GM12878 (cell line): ENCODE results near the gene RSL24D1. TPM values are rescaled to one million over a fixed set of nuclear protein-coding genes. Genes with fewer than 3 reads are reported as not detected.

ENCODE experiments used
- ATAC-seq: fragments of 200-7000 bp; cut with Tn5 transposase; 3 replicates; pipeline ENCODE4 v1.9.1; 2020; ENCODE audit warnings: mild to moderate bottlenecking, moderate library complexity
- BruUV-seq: library from RNA; stranded (reverse); fragments of 400-500 nt; replicated peaks from 2 replicates; lab custom pipeline; 2021; lab: Mats Ljungman, UMichigan
- CTCF ChIA-PET: fragments of 300-600 bp; sonication (Branson Sonifier 250); formaldehyde crosslinking; extraction: SDS; loops from one replicate; lab custom pipeline; 2021; ENCODE audit warnings: inconsistent platforms; lab: Yijun Ruan, JAX
- POLR2A ChIA-PET: fragments of 350-600 bp; formaldehyde crosslinking; extraction: SDS; loops from one replicate; lab custom pipeline; 2021; ENCODE audit warnings: inconsistent platforms; lab: Charles Lee
- RAD21 ChIA-PET: fragments of 300-600 bp; sonication (Branson Sonifier 250); formaldehyde crosslinking; loops from one replicate; lab custom pipeline; 2023; ENCODE audit warnings: antibody characterized with exemption; ENCODE audit not compliant: unreplicated experiment; lab: Charles Lee
- SMC1A ChIA-PET: fragments of 300-600 bp; sonication (Branson Sonifier 250); formaldehyde crosslinking; loops from one replicate; lab custom pipeline; 2023; ENCODE audit not compliant: unreplicated experiment, uncharacterized antibody; lab: Charles Lee
- DNase-seq: peaks from one replicate; pipeline ENCODE4 v3.0.0-alpha.2; 2011; ENCODE audit warnings: low read depth, low spot score
- FAIRE-seq: peaks from 3 replicates; lab custom pipeline; 2011; peaks lifted over from hg19 to GRCh38; lab: Jason Lieb, UNC
- H2AFZ ChIP-seq: 2 replicates; pipeline ENCODE4 v1.6.0; 2011; ENCODE audit warnings: low read depth, low read length, control low read depth; ENCODE audit not compliant: control insufficient read depth
- H3K27ac ChIP-seq: 2 replicates; pipeline ENCODE4 v1.5.1; 2011; ENCODE audit warnings: control low read depth; ENCODE audit not compliant: control insufficient read depth, insufficient read depth
- H3K27me3 ChIP-seq, 2 experiments: replicated peaks in 1 of 2; 2 replicates each; pipeline versions ENCODE4 v1.6.0 to v1.6.1; 2011; ENCODE audit warnings: low read length in 1 of 2; ENCODE audit not compliant: control insufficient read depth in 2 of 2, insufficient read depth in 2 of 2
- H3K36me3 ChIP-seq, 2 experiments: 2 replicates each; pipeline ENCODE4 v1.5.1; 2011; ENCODE audit warnings: low read length in 1 of 2; ENCODE audit not compliant: control insufficient read depth in 2 of 2, insufficient read depth in 2 of 2
- H3K4me1 ChIP-seq: 2 replicates; pipeline ENCODE4 v1.6.1; 2011; ENCODE audit warnings: mild to moderate bottlenecking, low read length, moderate library complexity, mixed read lengths; ENCODE audit not compliant: control insufficient read depth, insufficient read depth
- H3K4me2 ChIP-seq: 2 replicates; pipeline ENCODE4 v1.6.0; 2011; ENCODE audit warnings: control low read depth; ENCODE audit not compliant: control insufficient read depth, insufficient read depth
- H3K4me3 ChIP-seq: fragments of 200-600 bp; sonication (generic); 2 replicates; pipeline ENCODE4 v1.5.1; 2016
- H3K79me2 ChIP-seq: 2 replicates; pipeline ENCODE4 v1.6.0; 2011; ENCODE audit warnings: low read length; ENCODE audit not compliant: control insufficient read depth, insufficient read depth
- H3K9ac ChIP-seq: 2 replicates; pipeline ENCODE4 v1.8.0; 2011; ENCODE audit warnings: low read length, control low read depth, mixed read lengths; ENCODE audit not compliant: control insufficient read depth, insufficient read depth
- H3K9me3 ChIP-seq: replicated peaks from 3 replicates; pipeline ENCODE4 v1.5.1; 2011; ENCODE audit warnings: mild to moderate bottlenecking, low read length; ENCODE audit not compliant: control insufficient read depth, insufficient read depth
- H4K20me1 ChIP-seq: 2 replicates; pipeline ENCODE4 v1.6.0; 2011; ENCODE audit not compliant: control insufficient read depth, insufficient read depth
- BRCA1 ChIP-seq: IDR thresholded peaks from 2 replicates; pipeline ENCODE4 v1.6.1; 2011; ENCODE audit warnings: low read depth, low read length, improper control_type of control experiment
- EP300 ChIP-seq, 2 experiments: fragments of 150-350 bp in 1 of 2; IDR thresholded peaks; 2 replicates each; pipeline ENCODE4 v1.6.1; 2011 to 2012; ENCODE audit warnings: low read depth in 2 of 2, low read length in 2 of 2, borderline replicate concordance in 1 of 2, improper control_type of control experiment in 1 of 2, inconsistent platforms in 1 of 2; ENCODE audit not compliant: control insufficient read depth in 1 of 2
- MTA2 ChIP-seq: fragments of 450-650 bp; IDR thresholded peaks from 2 replicates; pipeline ENCODE4 v1.6.1; 2016; ENCODE audit warnings: low read depth, mild to moderate bottlenecking, moderate library complexity
- NFIC ChIP-seq: IDR thresholded peaks from 2 replicates; pipeline ENCODE4 v1.6.1; 2012; ENCODE audit warnings: low read depth, mild to moderate bottlenecking, inconsistent platforms, low read length, moderate library complexity
- NFYB ChIP-seq: IDR thresholded peaks from 2 replicates; pipeline ENCODE4 v1.6.1; 2011; ENCODE audit warnings: low read depth, mild to moderate bottlenecking, low read length, improper control_type of control experiment, moderate library complexity; ENCODE audit not compliant: insufficient read depth
- RAD21 ChIP-seq: IDR thresholded peaks from 2 replicates; pipeline ENCODE4 v1.6.1; 2011; ENCODE audit warnings: mild to moderate bottlenecking, low read depth, low read length, moderate library complexity; ENCODE audit not compliant: insufficient read depth
- RELA ChIP-seq: fragments of 450-650 bp; IDR thresholded peaks from 2 replicates; pipeline ENCODE4 v1.8.0; 2014; ENCODE audit warnings: borderline replicate concordance; ENCODE audit not compliant: partially characterized antibody
- SREBF1 ChIP-seq: IDR thresholded peaks from 2 replicates; pipeline ENCODE4 v1.6.1; 2012; ENCODE audit warnings: mild to moderate bottlenecking, low read length
- ZNF592 ChIP-seq: fragments of 450-650 bp; IDR thresholded peaks from 2 replicates; pipeline ENCODE4 v1.6.1; 2017; ENCODE audit warnings: mild to moderate bottlenecking, moderate library complexity
- WGBS: methylation state at CpG from one replicate; pipeline ENCODE4 v1.1.6; 2016; ENCODE audit warnings: low lambda C conversion rate; ENCODE audit not compliant: insufficient replicate concordance, insufficient coverage; ENCODE audit errors: missing lambda C conversion rate; 5-methylcytosine and 5-hydroxymethylcytosine counted together
- in situ Hi-C: fragments of 300-500 bp; cut with MboI; formaldehyde crosslinking; loops from 9 replicates; pipeline ENCODE4 v1.14.3; 2018; ENCODE audit warnings: mixed read lengths
- intact Hi-C: fragments of 100-400 bp; cut with micrococcal nuclease; formaldehyde crosslinking; loops from one replicate; pipeline ENCODE4 v1.14.2; 2022; ENCODE audit not compliant: unreplicated experiment
- polyA plus RNA-seq, 11 experiments: library from polyadenylated mRNA; depleted of rRNA in 4 of 11; unstranded in 6 of 11; stranded (reverse) in 5 of 11; fragments of >200 nt; fragmentation: Nextera tagmentation in 4 of 11; fragmentation: Illumina TruSeq in 1 of 11; extraction: Ambion mirVana in 4 of 11; extraction: Trizol in 1 of 11; gene quantifications; 1 replicate in 1 of 11; 2 replicates in 10 of 11; pipeline versions ENCODE4 v1.2.1 to v1.2.3, GENCODE V29; 2011 to 2016; ENCODE audit warnings: inconsistent platforms in 2 of 11, missing spikeins in 2 of 11, low read depth in 1 of 11
- total RNA-seq, 4 experiments: library from RNA; depleted of rRNA in 3 of 4; stranded (reverse); fragments of >200 nt in 3 of 4; fragmentation: Illumina TruSeq in 1 of 4; extraction: Trizol in 1 of 4; gene quantifications; 2 replicates each; pipeline versions ENCODE4 v1.2.1 to v1.2.3, GENCODE V29; 2013 to 2021
- TF ChIP-seq, protein P1 (sequence below): IDR thresholded peaks from 2 replicates; pipeline ENCODE4 v1.6.1; 2011; ENCODE audit warnings: mild to moderate bottlenecking, low read depth, low read length, moderate library complexity; ENCODE audit not compliant: insufficient replicate concordance
- TF ChIP-seq, protein P2 (sequence below): fragments of 450-650 bp; formaldehyde crosslinking; IDR thresholded peaks from 2 replicates; pipeline ENCODE4 v1.4.0; 2022; ENCODE audit warnings: mild to moderate bottlenecking, moderate library complexity
- TF ChIP-seq, protein P3 (sequence below): IDR thresholded peaks from 2 replicates; pipeline ENCODE4 v1.6.1; 2012; ENCODE audit warnings: low read depth, low read length, improper control_type of control experiment

RSL24D1 gene
- total and polyA plus RNA-seq, 10 of the 15 experiments (the other 5 are each of a cell fraction or from before 2014, with no cell fraction given), result 94.9 to 249 (median 121) TPM

DNA sequence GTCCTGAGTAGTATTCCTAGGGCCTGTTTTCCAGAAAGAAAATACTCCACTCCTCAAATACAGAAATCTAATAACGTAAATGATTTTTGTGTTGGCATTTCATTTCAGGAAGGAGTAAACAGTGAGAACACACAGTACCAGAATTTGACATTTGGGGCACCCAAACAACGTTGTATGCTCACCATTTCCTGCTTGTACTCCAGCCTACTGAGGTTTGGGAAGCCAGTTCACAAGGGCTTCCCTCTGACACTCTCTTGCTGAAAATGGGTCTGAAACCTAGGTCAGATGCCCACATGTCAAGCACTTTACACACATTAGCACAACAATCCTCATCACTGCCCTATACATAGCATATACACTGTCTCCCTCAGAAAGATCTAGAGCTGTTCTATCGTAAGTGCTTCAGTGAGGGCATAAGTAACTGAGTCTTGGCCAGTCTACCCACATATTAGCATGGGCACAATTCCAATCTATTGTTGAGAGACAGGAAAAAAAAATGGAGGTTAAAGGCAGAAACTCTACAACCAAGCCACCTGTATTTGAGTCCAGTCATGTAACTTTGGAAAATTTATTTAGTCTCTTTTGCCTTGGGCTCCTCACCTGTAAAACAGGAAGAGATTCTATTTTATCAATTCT is 43.5 kb upstream of the RSL24D1 start:
- no peaks in the 10 kb centered on the region for H3K9me3 ChIP-seq
- FAIRE-seq (no peak), DNase-seq (no peak), ATAC-seq (no peak)
- intact Hi-C loops, result no loop called here
- 77% methylated on average over 3 of the region's 3 CpGs for WGBS
- H3K79me2 ChIP-seq, result no peaks in the 10 kb centered on the region
- no peak overlapping the region for H3K4me3 ChIP-seq
- BruUV-seq, result no TSS peak
- SMC1A ChIA-PET, result interaction anchor here (1.1 to 1.3 kb wide), 3 partner anchors 36 to 195 kb away, joined by 3 read pairs; no protein-coding TSS in a partner anchor
- no peaks in the 10 kb centered on the region for H3K4me1 ChIP-seq
- POLR2A ChIA-PET, result interaction anchor here (0.8 to 1.0 kb wide), 2 partner anchors 9 to 29 kb away, joined by 3 to 5 read pairs; no protein-coding TSS in a partner anchor
- in situ Hi-C loops, result no loop called here
- H4K20me1 ChIP-seq, result no peaks in the 10 kb centered on the region
- no peaks in the 10 kb centered on the region for H3K27me3 ChIP-seq
- H3K27ac ChIP-seq, result no peak overlapping the region
- no peak overlapping the region for H3K9ac ChIP-seq
- CTCF ChIA-PET, result interaction anchor here (1.2 kb wide), 1 partner anchor 8 kb away, joined by 5 read pairs; no protein-coding TSS in a partner anchor
- RAD21 ChIA-PET, result interaction anchor here (0.5 kb wide), 1 partner anchor 22 kb away, joined by 3 read pairs; no protein-coding TSS in a partner anchor
- no peak overlapping the region for H3K4me2 ChIP-seq
- peaks cover 0 to 3% of the 10 kb centered on the region in 2 experiments; a peak in 2 of 4 replicates for H3K36me3 ChIP-seq
- H2AFZ ChIP-seq, result no peak overlapping the region
- TF ChIP-seq ZNF592 (no peak), MTA2 (no peak), RELA (no peak), NFYB (no peak), SREBF1 (no peak), NFIC (no peak), BRCA1 (no peak), RAD21 (no peak), EP300 (IDR thresholded peaks at IDR 0.05; ENCODE audit: borderline replicate concordance in 1 of 2, control insufficient read depth in 1 of 2, low read depth in 2 of 2, low read length in 2 of 2) (no peak)
- TF ChIP-seq, protein P1, sequence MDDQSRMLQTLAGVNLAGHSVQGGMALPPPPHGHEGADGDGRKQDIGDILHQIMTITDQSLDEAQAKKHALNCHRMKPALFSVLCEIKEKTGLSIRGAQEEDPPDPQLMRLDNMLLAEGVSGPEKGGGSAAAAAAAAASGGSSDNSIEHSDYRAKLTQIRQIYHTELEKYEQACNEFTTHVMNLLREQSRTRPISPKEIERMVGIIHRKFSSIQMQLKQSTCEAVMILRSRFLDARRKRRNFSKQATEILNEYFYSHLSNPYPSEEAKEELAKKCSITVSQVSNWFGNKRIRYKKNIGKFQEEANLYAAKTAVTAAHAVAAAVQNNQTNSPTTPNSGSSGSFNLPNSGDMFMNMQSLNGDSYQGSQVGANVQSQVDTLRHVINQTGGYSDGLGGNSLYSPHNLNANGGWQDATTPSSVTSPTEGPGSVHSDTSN, result no peak
- TF ChIP-seq, protein P2, sequence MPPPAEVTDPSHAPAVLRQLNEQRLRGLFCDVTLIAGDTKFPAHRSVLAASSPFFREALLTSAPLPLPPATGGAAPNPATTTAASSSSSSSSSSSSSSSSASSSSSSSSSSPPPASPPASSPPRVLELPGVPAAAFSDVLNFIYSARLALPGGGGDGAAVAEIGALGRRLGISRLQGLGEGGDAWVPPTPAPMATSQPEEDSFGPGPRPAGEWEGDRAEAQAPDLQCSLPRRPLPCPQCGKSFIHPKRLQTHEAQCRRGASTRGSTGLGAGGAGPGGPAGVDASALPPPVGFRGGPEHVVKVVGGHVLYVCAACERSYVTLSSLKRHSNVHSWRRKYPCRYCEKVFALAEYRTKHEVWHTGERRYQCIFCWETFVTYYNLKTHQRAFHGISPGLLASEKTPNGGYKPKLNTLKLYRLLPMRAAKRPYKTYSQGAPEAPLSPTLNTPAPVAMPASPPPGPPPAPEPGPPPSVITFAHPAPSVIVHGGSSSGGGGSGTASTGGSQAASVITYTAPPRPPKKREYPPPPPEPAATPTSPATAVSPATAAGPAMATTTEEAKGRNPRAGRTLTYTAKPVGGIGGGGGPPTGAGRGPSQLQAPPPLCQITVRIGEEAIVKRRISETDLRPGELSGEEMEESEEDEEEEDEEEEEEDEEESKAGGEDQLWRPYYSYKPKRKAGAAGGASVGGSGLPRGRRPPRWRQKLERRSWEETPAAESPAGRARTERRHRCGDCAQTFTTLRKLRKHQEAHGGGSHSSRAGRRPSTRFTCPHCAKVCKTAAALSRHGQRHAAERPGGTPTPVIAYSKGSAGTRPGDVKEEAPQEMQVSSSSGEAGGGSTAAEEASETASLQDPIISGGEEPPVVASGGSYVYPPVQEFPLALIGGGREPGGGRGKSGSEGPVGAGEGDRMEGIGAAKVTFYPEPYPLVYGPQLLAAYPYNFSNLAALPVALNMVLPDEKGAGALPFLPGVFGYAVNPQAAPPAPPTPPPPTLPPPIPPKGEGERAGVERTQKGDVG (CRISPR knock-in tag), result no peak
- TF ChIP-seq, protein P3, sequence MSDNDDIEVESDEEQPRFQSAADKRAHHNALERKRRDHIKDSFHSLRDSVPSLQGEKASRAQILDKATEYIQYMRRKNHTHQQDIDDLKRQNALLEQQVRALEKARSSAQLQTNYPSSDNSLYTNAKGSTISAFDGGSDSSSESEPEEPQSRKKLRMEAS, result no peak
